Neural progenitor cell (in vitro differentiated cells): ENCODE data around the gene ACAA1.

Experiments used
- EZH2 ChIP-seq: fragments of 200-600 bp; sonication (generic); IDR thresholded peaks from 2 replicates; pipeline ENCODE4 v1.6.1; 2017; ENCODE audit warnings: antibody characterized with exemption, mild to moderate bottlenecking, moderate library complexity
- EZH2phosphoT487 ChIP-seq: fragments of 200-600 bp; sonication (generic); IDR thresholded peaks from 2 replicates; pipeline ENCODE4 v1.6.1; 2017; ENCODE audit warnings: antibody characterized with exemption
- TF ChIP-seq, protein P1 (sequence below): fragments of 200-600 bp; sonication (generic); IDR thresholded peaks from 2 replicates; pipeline ENCODE4 v1.5.1; 2017; ENCODE audit warnings: antibody characterized with exemption, mild to moderate bottlenecking

- TF ChIP-seq, protein P1, sequence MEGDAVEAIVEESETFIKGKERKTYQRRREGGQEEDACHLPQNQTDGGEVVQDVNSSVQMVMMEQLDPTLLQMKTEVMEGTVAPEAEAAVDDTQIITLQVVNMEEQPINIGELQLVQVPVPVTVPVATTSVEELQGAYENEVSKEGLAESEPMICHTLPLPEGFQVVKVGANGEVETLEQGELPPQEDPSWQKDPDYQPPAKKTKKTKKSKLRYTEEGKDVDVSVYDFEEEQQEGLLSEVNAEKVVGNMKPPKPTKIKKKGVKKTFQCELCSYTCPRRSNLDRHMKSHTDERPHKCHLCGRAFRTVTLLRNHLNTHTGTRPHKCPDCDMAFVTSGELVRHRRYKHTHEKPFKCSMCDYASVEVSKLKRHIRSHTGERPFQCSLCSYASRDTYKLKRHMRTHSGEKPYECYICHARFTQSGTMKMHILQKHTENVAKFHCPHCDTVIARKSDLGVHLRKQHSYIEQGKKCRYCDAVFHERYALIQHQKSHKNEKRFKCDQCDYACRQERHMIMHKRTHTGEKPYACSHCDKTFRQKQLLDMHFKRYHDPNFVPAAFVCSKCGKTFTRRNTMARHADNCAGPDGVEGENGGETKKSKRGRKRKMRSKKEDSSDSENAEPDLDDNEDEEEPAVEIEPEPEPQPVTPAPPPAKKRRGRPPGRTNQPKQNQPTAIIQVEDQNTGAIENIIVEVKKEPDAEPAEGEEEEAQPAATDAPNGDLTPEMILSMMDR, result no peak
- no peak for TF ChIP-seq EZH2phosphoT487
- TF ChIP-seq EZH2, result no peak
Observed at GRCh38 chr3:38097446-38098375, 39.2 kb downstream of the ACAA1 start.
